RPMI7951 (cell line): ENCODE results near the gene ZNF736. TPM values are rescaled to one million over a fixed set of nuclear protein-coding genes. Genes with fewer than 3 reads are reported as not detected.
"Not testable (repeated sequence)": the region's sequence is repeated elsewhere in the genome, so short reads cannot be mapped to it uniquely, and the experiment has no call there.

Experiments
- DNase-seq: peaks from one replicate; pipeline ENCODE4 v3.0.0-alpha.2; 2012; ENCODE audit warnings: low read depth
- total RNA-seq: library from RNA; depleted of rRNA; stranded (reverse); fragments of >200 nt; shearing (Covaris generic); gene quantifications from 2 replicates; pipeline ENCODE4 v1.2.3, GENCODE V29; 2014; rRNA removed

The ZNF736 gene
- 8.2 and 8.7 TPM in 2 replicates for total RNA-seq

GRCh38 chr7:64313740-64314491 lies at the start of gene ZNF736:
TSS of gene ZNF736 (plus strand) at chr7:64313961. CDS start at chr7:64314151, 190 bp downstream.
- DNase-seq, result peak; percentile 95

GRCh38 chr7:64266341-64266919 lies 47.3 kb upstream of the ZNF736 start:
- DNase-seq, result no peak

GRCh38 chr7:64277630-64278029 lies 36.1 kb upstream of the ZNF736 start:
- DNase-seq, result no peak

- no peak for DNase-seq
Observed at GRCh38 chr7:64294701-64295420, 18.9 kb upstream of the ZNF736 start.

- not testable (repeated sequence) for DNase-seq
Observed at GRCh38 chr7:64297418-64297817, 16.3 kb upstream of the ZNF736 start.

GRCh38 chr7:64300641-64301405 lies 12.9 kb upstream of the ZNF736 start:
- DNase-seq, result no peak

- peak; percentile 86 for DNase-seq
Observed at GRCh38 chr7:64307254-64308015, 6.3 kb upstream of the ZNF736 start.

GRCh38 chr7:64308016-64308270 lies 5.8 kb upstream of the ZNF736 start:
- no peak for DNase-seq

GRCh38 chr7:64310426-64310825 lies 3.3 kb upstream of the ZNF736 start:
- DNase-seq, result no peak

- DNase-seq, result no peak
Observed at GRCh38 chr7:64312826-64313225, 935 bp upstream of the ZNF736 start.

GRCh38 chr7:64314566-64314965 lies 805 bp downstream of the ZNF736 start:
- no peak for DNase-seq

- DNase-seq, result not testable (repeated sequence)
Observed at GRCh38 chr7:64316031-64316742, 2.4 kb downstream of the ZNF736 start.

- DNase-seq, result no peak
Observed at GRCh38 chr7:64320547-64321513, 7.1 kb downstream of the ZNF736 start.

GRCh38 chr7:64324166-64324565 lies 10.4 kb downstream of the ZNF736 start:
- DNase-seq, result not testable (repeated sequence)

- DNase-seq, result not testable (repeated sequence)
Observed at GRCh38 chr7:64348713-64349210, 35.0 kb downstream of the ZNF736 start.

- DNase-seq, result no peak
Observed at GRCh38 chr7:64359543-64359942, 45.8 kb downstream of the ZNF736 start.

GRCh38 chr7:64371116-64371515 lies 57.4 kb downstream of the ZNF736 start:
- no peak for DNase-seq

GRCh38 chr7:64373017-64373416 lies 59.3 kb downstream of the ZNF736 start:
- DNase-seq, result no peak

- DNase-seq, result no peak
Observed at GRCh38 chr7:64400401-64400800, 86.6 kb downstream of the ZNF736 start.
